Stomach smooth muscle (tissue), 2 donors: Measurements from ENCODE around the gene PIP5K1C.
"Not testable (repeated sequence)": the region's sequence is repeated elsewhere in the genome, so short reads cannot be mapped to it uniquely, and the experiment has no call there.

Source experiments
- H3K27ac ChIP-seq: one replicate; pipeline ENCODE4 v1.7.0; 2013; ENCODE audit warnings: mild to moderate bottlenecking, low read length, inconsistent platforms
- H3K27me3 ChIP-seq, 2 donors: one replicate each; pipeline ENCODE4 v1.7.0; 2013; ENCODE audit warnings: low read length in 2 of 2; ENCODE audit not compliant: insufficient read depth in 2 of 2, control insufficient read depth in 1 of 2
- H3K36me3 ChIP-seq, 2 donors: one replicate each; pipeline ENCODE4 v1.7.0; 2013; ENCODE audit warnings: low read length in 2 of 2; ENCODE audit not compliant: control insufficient read depth in 2 of 2, insufficient read depth in 2 of 2
- H3K4me1 ChIP-seq: one replicate; pipeline ENCODE4 v1.7.0; 2013; ENCODE audit warnings: low read length; ENCODE audit not compliant: control insufficient read depth, insufficient read depth
- H3K4me3 ChIP-seq, 2 donors: one replicate each; pipeline ENCODE4 v1.7.0; 2013; ENCODE audit warnings: low read length in 2 of 2
- H3K9ac ChIP-seq, 2 donors: one replicate each; pipeline ENCODE4 v1.7.0; 2013; ENCODE audit warnings: low read length in 2 of 2, mild to moderate bottlenecking in 1 of 2
- H3K9me3 ChIP-seq, 2 donors: one replicate each; pipeline ENCODE4 v1.7.0; 2013; ENCODE audit warnings: low read length in 2 of 2; ENCODE audit not compliant: control insufficient read depth in 2 of 2
- donor health status: healthy.
- donor health status: Pancreatic carcinoma.

The PIP5K1C gene

DNA sequence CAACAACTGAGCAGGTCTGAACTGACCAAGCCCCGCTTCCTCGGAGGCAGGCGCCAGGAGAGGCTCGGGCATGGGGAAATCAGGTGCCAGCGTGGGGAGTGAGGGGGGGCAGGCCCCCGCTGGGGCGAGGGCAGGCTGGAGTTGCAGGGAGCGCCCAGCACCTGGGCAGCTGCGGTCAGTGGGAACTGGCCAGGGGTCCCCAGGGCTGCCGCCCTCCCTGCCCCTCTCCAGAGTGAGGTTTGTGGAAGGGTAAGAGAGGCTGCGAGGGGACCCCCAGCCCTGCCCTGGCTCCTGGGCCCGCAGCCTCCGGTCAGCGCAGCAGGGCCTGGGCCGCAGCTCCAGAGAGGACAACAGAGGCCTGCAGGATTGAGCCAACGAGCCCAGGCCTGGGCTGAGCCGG lies 32.5 kb downstream of the PIP5K1C start:
- Histone ChIP-seq H3K27ac (peak overlapping the region; percentile 100), H3K36me3 (peaks cover 18 to 28% of the 10 kb centered on the region in 2 donors), H3K4me3 (peak overlapping the region in 1 of 2 donors; percentile 47), H3K27me3 (no peaks in the 10 kb centered on the region), H3K9me3 (no peaks in the 10 kb centered on the region), H3K9ac (peak overlapping the region; percentile 87 to 96), H3K4me1 (peaks cover 68% of the 10 kb centered on the region)

DNA sequence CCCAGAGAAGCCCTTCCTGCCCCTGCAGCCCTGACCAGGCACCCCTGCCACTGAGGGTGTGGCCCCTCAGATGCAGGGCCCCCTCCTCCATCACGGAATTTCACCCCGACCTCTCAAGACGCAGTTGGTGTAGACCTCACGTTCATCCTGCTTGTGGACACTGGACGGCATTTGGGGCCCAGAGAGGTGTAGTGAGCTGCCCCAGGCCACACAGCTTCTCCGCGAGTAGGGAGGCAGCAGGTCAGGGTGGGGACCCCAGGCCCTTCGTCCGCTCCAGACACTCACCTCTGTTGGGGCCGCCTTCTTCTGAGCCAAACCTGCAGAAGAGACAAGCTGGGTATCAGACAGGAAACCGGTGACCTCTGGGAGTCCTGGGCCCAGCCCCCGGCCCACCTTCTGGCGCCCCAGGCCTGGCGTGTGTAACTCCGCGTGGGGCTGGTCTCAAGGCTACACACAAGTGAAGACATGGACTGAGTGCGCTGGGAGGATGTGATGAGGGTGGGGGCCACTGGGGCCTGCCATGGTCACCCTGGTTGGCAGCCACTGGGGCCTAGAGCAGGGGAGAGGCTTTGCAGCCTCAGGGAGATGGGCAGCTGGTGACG lies 33.1 kb downstream of the PIP5K1C start:
- Histone ChIP-seq H3K36me3 (peaks cover 18 to 29% of the 10 kb centered on the region in 2 donors), H3K9ac (peak overlapping the region in 1 of 2 donors; percentile 21), H3K4me1 (peaks cover 63% of the 10 kb centered on the region), H3K27ac (peak overlapping the region; percentile 100), H3K27me3 (no peaks in the 10 kb centered on the region), H3K4me3 (no peak overlapping the region), H3K9me3 (no peaks in the 10 kb centered on the region)

DNA sequence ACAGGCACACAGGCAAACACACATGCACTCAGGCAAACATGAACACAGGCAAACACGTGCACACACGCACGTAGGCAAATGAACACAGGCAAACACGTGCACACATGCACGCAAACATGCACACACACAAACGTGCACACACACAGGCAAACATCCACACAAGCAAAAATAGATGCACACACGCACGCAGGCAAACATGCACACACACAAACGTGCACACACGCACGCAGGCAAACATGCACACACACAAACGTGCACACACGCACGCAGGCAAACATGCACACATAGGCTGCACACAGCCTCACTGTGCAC lies 33.8 kb downstream of the PIP5K1C start:
- not testable (repeated sequence) for H3K9ac ChIP-seq, H3K9me3 ChIP-seq, H3K27me3 ChIP-seq, H3K4me3 ChIP-seq
- Histone ChIP-seq H3K36me3 (peaks cover 21 to 34% of the 10 kb centered on the region in 2 donors), H3K27ac (peak overlapping the region; percentile 100), H3K4me1 (peaks cover 57% of the 10 kb centered on the region)

DNA sequence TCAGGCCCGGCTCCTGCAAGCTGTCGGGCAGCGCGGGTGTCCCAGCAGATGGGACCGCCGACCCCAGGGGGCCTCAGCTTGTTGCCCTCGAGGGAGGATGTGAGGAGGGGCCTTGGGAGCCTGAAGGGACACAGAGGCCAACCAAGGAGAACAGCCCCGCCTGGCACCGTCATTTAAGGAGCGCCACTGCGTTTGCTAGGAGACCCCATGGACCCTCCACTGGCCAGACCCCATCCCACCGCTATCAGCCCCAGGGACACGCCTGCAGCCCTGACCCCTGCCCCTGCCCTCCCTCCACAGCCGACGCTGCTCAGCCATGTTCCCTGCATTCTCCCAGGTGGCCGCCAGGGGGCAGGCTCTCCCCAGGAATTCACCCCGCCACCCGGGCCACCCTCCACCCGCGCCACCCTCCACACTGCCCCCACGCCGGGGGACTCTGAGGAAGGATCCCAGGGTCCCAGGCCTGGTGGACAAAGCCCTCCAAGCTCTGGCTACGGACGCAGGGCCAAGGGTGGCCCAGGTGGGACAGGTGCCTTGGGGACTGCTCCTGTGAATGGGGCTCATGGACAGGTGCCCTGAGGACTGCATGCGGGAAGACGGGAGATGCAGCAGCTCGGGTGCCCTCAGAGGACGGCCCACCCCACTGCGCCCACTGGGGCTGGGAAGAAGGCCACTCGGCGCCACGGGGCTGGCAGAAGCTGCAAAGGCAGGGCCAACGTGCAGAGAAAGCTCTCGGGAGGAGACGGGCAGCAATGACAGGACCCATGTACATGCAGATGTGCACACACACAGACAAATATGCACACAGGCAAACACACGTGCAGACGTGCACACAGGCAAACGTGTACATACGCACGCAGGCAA lies 34.4 kb downstream of the PIP5K1C start:
- no peak overlapping the region for H3K4me3 ChIP-seq
- peaks cover 27 to 38% of the 10 kb centered on the region in 2 donors for H3K36me3 ChIP-seq
- H3K4me1 ChIP-seq = peaks cover 51% of the 10 kb centered on the region
- H3K9ac ChIP-seq = no peak overlapping the region
- no peaks in the 10 kb centered on the region for H3K27me3 ChIP-seq
- H3K27ac ChIP-seq = peak overlapping the region; percentile 100
- no peaks in the 10 kb centered on the region for H3K9me3 ChIP-seq

DNA sequence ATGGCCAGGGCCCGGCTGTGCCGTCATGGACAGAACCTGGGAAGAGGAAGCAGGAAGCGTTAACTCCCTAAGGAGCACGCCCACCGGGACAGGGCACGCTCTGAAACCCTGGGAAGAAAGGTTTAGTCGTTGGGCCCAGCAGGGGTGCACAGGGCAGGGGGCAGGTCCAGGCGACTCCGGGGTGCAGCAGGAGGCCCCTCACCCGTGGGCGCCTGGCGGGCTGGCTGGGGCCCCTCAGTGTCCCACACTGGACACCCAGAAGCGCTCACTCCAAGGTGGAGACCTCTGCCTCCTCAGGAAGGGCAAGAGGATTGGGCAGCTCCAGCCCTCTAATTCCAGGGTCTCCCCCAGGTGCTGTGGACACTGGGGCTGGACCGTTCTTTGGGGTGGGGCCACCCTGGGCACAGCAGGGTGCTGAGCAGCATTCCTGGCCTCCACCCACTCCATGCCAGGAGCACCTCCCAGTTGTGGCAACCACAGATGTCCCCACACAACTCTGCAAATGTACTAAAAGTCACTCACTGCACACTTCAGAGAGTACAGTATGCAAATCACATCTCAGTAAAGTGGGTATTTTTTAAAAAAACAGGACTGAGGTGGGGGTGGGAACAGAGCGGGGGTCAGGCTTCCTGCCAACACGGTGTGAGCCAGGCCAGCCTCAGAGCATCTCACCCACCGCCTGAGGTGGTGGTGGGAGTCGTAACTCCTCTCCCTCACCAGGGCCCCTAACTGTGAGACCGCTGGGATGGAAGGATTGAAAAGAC lies 35.2 kb downstream of the PIP5K1C start:
- no peak overlapping the region for H3K4me3 ChIP-seq
- H3K9ac ChIP-seq = no peak overlapping the region
- no peak overlapping the region for H3K27ac ChIP-seq
- H3K4me1 ChIP-seq = peaks cover 43% of the 10 kb centered on the region
- no peaks in the 10 kb centered on the region for H3K9me3 ChIP-seq
- no peaks in the 10 kb centered on the region for H3K27me3 ChIP-seq
- H3K36me3 ChIP-seq = peaks cover 34 to 42% of the 10 kb centered on the region in 2 donors

DNA sequence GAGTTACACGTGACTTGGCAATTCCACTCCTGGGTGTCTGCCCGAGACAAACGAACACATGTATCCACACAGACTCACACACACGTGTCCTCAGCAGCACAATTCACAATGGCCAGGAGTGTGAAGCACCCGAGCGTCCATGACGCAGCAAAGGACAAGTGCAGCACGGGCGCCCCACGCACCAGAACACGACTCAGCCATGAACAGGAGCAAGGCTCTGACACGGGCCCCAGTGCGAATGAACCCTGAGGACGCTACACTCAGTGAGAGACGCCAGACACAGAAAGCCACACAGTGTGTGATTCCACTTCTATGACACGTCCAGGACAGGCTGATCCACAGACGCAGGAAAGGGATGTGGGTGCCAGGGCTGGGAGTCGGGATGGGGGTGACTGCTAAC lies 36.4 kb downstream of the PIP5K1C start:
- H3K9me3 ChIP-seq = no peaks in the 10 kb centered on the region
- no peaks in the 10 kb centered on the region for H3K27me3 ChIP-seq
- peaks cover 30% of the 10 kb centered on the region for H3K4me1 ChIP-seq
- no peak overlapping the region for H3K9ac ChIP-seq
- peaks cover 42 to 49% of the 10 kb centered on the region in 2 donors for H3K36me3 ChIP-seq
- H3K4me3 ChIP-seq = no peak overlapping the region
- no peak overlapping the region for H3K27ac ChIP-seq

DNA sequence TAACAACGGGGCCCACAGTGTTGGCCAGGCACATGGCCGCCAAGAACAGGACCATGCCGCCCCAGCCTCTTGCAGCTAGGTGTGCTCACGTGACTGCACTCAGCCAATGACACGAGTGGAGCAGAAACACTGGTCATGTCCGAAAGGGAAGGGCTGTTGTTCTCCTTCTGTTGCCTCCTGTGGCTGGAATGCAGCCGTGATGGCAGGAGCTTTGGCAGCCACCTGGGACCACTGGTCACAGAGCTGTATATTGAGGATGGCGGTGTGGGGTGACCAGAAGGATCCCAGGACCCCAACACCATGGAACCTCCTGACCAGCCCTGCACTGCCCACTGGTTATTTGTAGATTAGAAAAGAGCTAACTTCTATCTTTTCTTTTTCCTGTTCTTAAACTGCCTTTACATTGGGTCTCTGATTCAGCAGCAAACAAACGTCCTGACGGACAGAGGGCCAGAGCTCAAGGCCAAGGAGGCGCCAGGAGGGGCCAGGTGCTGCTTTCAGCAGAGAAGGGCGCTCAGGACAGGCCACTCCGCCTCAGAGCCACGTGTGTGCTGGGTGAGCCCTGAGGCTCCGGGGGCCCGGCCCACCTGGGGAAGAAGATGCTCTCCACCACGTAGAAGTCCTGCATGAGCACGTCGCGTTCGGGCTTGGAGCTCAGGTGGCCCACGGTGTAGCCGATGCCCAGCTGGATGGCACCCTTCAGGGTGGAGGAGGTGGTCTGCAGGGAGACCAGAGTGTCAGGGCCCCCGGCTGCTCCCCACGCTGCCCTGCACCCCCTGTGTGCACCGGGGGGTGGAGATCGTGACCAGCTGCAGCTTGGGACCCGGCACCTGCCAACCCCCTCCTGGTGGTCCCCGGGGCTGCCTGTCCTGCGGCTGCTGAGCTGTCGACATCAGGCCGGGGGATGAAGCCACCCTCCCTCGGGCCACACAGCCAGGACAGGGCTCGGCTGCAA lies 38.7 kb downstream of the PIP5K1C start:
- Histone ChIP-seq H3K27ac (no peak overlapping the region), H3K9me3 (no peaks in the 10 kb centered on the region), H3K27me3 (no peaks in the 10 kb centered on the region), H3K36me3 (peaks cover 51 to 62% of the 10 kb centered on the region in 2 donors), H3K9ac (no peak overlapping the region), H3K4me1 (peaks cover 10% of the 10 kb centered on the region), H3K4me3 (no peak overlapping the region)

DNA sequence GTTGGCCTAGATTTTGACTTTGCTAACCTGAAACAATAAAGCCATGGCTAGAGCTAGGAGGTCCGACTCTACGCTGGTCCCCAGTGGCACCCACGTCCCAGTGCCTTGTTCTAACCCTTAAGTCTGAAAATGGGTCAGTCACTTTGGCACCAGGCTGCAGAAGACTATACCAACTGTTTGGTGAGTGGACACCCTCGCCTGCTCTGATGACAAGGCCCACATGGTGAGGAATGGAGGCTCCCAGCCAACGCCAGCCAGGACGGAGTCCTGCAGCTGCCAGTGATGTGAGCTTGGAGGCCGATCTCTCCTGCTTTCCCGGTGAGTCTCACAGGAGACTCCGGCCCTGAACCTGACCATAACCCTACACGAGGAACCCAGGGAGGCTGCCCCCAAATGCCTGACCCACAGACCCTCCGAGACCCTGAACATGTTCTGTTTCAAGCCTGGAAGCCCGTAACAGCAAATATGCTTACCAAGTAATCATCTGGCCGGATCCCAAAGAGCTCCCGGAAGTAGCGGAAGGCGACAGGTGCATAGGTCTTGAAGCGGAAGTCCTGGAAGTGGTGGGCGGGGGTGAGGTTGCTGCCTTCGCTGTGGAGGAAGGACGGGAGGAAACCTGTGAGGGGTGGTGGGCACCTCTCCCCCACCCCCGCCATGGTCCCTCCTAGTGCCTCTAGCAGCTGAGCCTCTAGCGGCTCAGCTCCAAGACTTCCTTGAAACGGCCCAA lies 39.6 kb downstream of the PIP5K1C start:
- Histone ChIP-seq H3K36me3 (peaks cover 46 to 63% of the 10 kb centered on the region in 2 donors), H3K9ac (no peak overlapping the region), H3K9me3 (no peaks in the 10 kb centered on the region), H3K4me3 (no peak overlapping the region), H3K27ac (no peak overlapping the region), H3K27me3 (no peaks in the 10 kb centered on the region), H3K4me1 (peaks cover 2% of the 10 kb centered on the region)

DNA sequence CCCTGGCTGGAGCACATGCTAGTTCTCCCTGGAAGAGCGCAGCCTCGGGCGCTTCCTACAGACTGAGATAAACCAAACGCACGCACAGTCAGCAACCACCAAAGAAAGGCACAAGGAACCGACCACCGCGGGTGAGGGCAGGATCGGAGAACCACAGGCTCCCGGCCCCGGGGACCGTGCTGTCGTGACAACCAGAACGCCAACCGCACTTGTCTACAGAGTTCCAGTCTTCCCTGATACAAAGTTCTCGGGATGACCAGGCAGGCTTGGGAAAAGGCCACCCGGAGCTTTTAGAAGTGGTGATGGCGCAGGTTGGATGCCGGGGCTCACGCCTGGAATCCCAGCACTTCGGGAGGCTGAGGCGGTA lies 40.5 kb downstream of the PIP5K1C start:
- peaks cover 46 to 66% of the 10 kb centered on the region in 2 donors for H3K36me3 ChIP-seq
- H3K4me3 ChIP-seq = no peak overlapping the region
- H3K27ac ChIP-seq = no peak overlapping the region
- H3K4me1 ChIP-seq = no peaks in the 10 kb centered on the region
- no peak overlapping the region for H3K9ac ChIP-seq
- H3K27me3 ChIP-seq = no peaks in the 10 kb centered on the region
- H3K9me3 ChIP-seq = no peaks in the 10 kb centered on the region
